Right kidney (tissue), 9 donors: ENCODE data around the gene COG4.
"Not testable (repeated sequence)": the region's sequence is repeated elsewhere in the genome, so short reads cannot be mapped to it uniquely, and the experiment has no call there.

ENCODE experiments used
- DNase-seq: peaks from one replicate; pipeline ENCODE4 v3.0.0-alpha.2; 2016
- long read RNA-seq, 8 donors: transcript quantifications; one replicate each; lab custom pipeline, GENCODE V29; 2026

Gene COG4
- long read RNA-seq, donor 1, transcript COG4-201 (19 exons, 2,833 nt): major isoform, 9 of 25 reads
- long read RNA-seq, donor 1, partial matches to known transcripts: 13 of 25 reads
- long read RNA-seq, donor 1, other reads (novel, unspliced or antisense): 0 of 25 reads
- long read RNA-seq, donor 2, transcript COG4-201 (19 exons, 2,833 nt): major isoform, 5 of 5 reads
- long read RNA-seq, donor 2, partial matches to known transcripts: 0 of 5 reads
- long read RNA-seq, donor 2, other reads (novel, unspliced or antisense): 0 of 5 reads
- long read RNA-seq, donor 3, partial matches to known transcripts: 5 of 9 reads
- long read RNA-seq, donor 3, other reads (novel, unspliced or antisense): 0 of 9 reads
- long read RNA-seq, donor 4, partial matches to known transcripts: 5 of 8 reads
- long read RNA-seq, donor 4, other reads (novel, unspliced or antisense): 0 of 8 reads
- long read RNA-seq, donor 5, transcript COG4-201 (19 exons, 2,833 nt): major isoform, 12 of 33 reads
- long read RNA-seq, donor 5, partial matches to known transcripts: 20 of 33 reads
- long read RNA-seq, donor 5, other reads (novel, unspliced or antisense): 0 of 33 reads
- long read RNA-seq, donor 6, partial matches to known transcripts: 0 of 2 reads
- long read RNA-seq, donor 6, other reads (novel, unspliced or antisense): 0 of 2 reads
- long read RNA-seq, donor 7: 0 reads
- long read RNA-seq, donor 8, transcript COG4-201 (19 exons, 2,833 nt): major isoform, 7 of 19 reads
- long read RNA-seq, donor 8, partial matches to known transcripts: 9 of 19 reads
- long read RNA-seq, donor 8, other reads (novel, unspliced or antisense): 0 of 19 reads

GRCh38 chr16:70523076-70523742 lies at the start of gene COG4:
Gene COG4, minus strand, starts transcription at chr16:70523554. Its CDS starts 11 bp downstream, at chr16:70523543.
- peak; percentile 89 for DNase-seq

GRCh38 chr16:70572926-70573270 lies 49.5 kb upstream of the COG4 start:
- no peak for DNase-seq

- no peak for DNase-seq
These were observed 48.9 kb upstream of the COG4 start for GRCh38 chr16:70572050-70572925.

GRCh38 chr16:70571623-70572022 lies 48.3 kb upstream of the COG4 start:
- DNase-seq: no peak

GRCh38 chr16:70570967-70571570 lies 47.7 kb upstream of the COG4 start:
- no peak for DNase-seq

- no peak for DNase-seq
These were observed 46.4 kb upstream of the COG4 start for GRCh38 chr16:70569752-70570151.

- DNase-seq: no peak
These were observed 45.4 kb upstream of the COG4 start for GRCh38 chr16:70568601-70569237.

GRCh38 chr16:70565053-70565452 lies 41.7 kb upstream of the COG4 start:
- DNase-seq: no peak

GRCh38 chr16:70563636-70564035 lies 40.3 kb upstream of the COG4 start:
- DNase-seq: no peak

GRCh38 chr16:70561623-70562022 lies 38.3 kb upstream of the COG4 start:
- DNase-seq: no peak

GRCh38 chr16:70556063-70556462 lies 32.7 kb upstream of the COG4 start:
- no peak for DNase-seq

- no peak for DNase-seq
These were observed 30.3 kb upstream of the COG4 start for GRCh38 chr16:70553645-70554044.

GRCh38 chr16:70552675-70553074 lies 29.3 kb upstream of the COG4 start:
- DNase-seq: no peak

GRCh38 chr16:70551788-70552187 lies 28.4 kb upstream of the COG4 start:
- DNase-seq: no peak

- no peak for DNase-seq
These were observed 26.7 kb upstream of the COG4 start for GRCh38 chr16:70550082-70550481.

- no peak for DNase-seq
These were observed 25.6 kb upstream of the COG4 start for GRCh38 chr16:70548936-70549335.

GRCh38 chr16:70544548-70544947 lies 21.2 kb upstream of the COG4 start:
- no peak for DNase-seq

- no peak for DNase-seq
These were observed 17.6 kb upstream of the COG4 start for GRCh38 chr16:70540994-70541393.

GRCh38 chr16:70534971-70535370 lies 11.6 kb upstream of the COG4 start:
- no peak for DNase-seq

- DNase-seq: not testable (repeated sequence)
These were observed 6.6 kb upstream of the COG4 start for GRCh38 chr16:70529954-70530353.
